WERI-Rb-1 (cell line): ENCODE measurements around the gene SLC7A1.

Experiments used
- DNase-seq: peaks from one replicate; pipeline ENCODE4 v3.0.0-alpha.2; 2020
- H3K27ac ChIP-seq: fragments of 250-450 bp; sonication (Bioruptor Pico); 2 replicates; pipeline ENCODE4 v1.5.1; 2020; ENCODE audit warnings: mild to moderate bottlenecking, moderate library complexity
- H3K27me3 ChIP-seq: fragments of 250-450 bp; sonication (Bioruptor Pico); 2 replicates; pipeline ENCODE4 v1.5.1; 2021; ENCODE audit warnings: mild to moderate bottlenecking, low read depth, moderate library complexity; ENCODE audit not compliant: insufficient read depth, severe bottlenecking
- H3K36me3 ChIP-seq: fragments of 250-450 bp; sonication (Bioruptor Pico); 2 replicates; pipeline ENCODE4 v1.5.1; 2020; ENCODE audit warnings: mild to moderate bottlenecking, moderate library complexity
- H3K4me3 ChIP-seq: 2 replicates; pipeline ENCODE4 v1.5.1; 2011; ENCODE audit warnings: low read depth, mild to moderate bottlenecking, control low read depth, low read length
- H3K9me3 ChIP-seq: fragments of 250-450 bp; sonication (Bioruptor Pico); 2 replicates; pipeline ENCODE4 v1.5.1; 2021; ENCODE audit warnings: mild to moderate bottlenecking, moderate library complexity; ENCODE audit not compliant: severe bottlenecking
- TF ChIP-seq, protein P1 (sequence below): IDR thresholded peaks from 2 replicates; pipeline ENCODE4 v1.5.1; 2011; ENCODE audit warnings: low read depth, mild to moderate bottlenecking, control low read depth, inconsistent platforms, low read length

Gene SLC7A1

GRCh38 chr13:29482504-29482903 lies 113.0 kb downstream of the SLC7A1 start:
- no peak for DNase-seq
- Histone ChIP-seq H3K36me3 (no peaks in the 10 kb centered on the region), H3K27me3 (no peaks in the 10 kb centered on the region), H3K27ac (no peak overlapping the region), H3K4me3 (no peak overlapping the region), H3K9me3 (no peaks in the 10 kb centered on the region)
- TF ChIP-seq, protein P1, sequence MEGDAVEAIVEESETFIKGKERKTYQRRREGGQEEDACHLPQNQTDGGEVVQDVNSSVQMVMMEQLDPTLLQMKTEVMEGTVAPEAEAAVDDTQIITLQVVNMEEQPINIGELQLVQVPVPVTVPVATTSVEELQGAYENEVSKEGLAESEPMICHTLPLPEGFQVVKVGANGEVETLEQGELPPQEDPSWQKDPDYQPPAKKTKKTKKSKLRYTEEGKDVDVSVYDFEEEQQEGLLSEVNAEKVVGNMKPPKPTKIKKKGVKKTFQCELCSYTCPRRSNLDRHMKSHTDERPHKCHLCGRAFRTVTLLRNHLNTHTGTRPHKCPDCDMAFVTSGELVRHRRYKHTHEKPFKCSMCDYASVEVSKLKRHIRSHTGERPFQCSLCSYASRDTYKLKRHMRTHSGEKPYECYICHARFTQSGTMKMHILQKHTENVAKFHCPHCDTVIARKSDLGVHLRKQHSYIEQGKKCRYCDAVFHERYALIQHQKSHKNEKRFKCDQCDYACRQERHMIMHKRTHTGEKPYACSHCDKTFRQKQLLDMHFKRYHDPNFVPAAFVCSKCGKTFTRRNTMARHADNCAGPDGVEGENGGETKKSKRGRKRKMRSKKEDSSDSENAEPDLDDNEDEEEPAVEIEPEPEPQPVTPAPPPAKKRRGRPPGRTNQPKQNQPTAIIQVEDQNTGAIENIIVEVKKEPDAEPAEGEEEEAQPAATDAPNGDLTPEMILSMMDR, result no peak

DNA sequence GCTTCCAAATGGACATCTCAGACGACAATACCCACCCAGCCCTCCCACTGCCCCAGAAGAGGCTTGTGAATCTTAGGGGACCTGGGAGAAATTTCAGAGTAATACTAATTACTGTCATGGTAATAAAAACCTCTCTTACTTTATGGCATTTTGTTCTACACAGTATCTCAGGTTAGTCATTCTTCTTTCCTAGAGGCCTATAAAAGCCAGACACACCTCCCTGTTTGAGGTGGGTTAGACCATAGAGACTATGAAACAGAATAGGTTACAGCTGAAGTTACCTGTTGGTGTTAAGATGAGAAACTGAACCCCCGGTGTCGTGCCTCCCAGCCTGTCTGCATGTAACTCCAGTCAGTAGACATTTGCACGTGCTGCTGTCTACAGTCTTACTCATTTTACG lies 113.9 kb downstream of the SLC7A1 start:
- no peak for DNase-seq
- Histone ChIP-seq H3K4me3 (no peak overlapping the region), H3K27me3 (no peaks in the 10 kb centered on the region), H3K9me3 (no peaks in the 10 kb centered on the region), H3K36me3 (no peaks in the 10 kb centered on the region), H3K27ac (no peak overlapping the region)
- TF ChIP-seq, protein P1, result no peak

GRCh38 chr13:29480893-29481525 lies 114.5 kb downstream of the SLC7A1 start:
- no peaks in the 10 kb centered on the region for H3K36me3 ChIP-seq
- H3K27ac ChIP-seq, result no peak overlapping the region
- TF ChIP-seq, protein P1, result no peak
- no peaks in the 10 kb centered on the region for H3K27me3 ChIP-seq
- H3K9me3 ChIP-seq, result no peaks in the 10 kb centered on the region
- no peak for DNase-seq
- H3K4me3 ChIP-seq, result no peak overlapping the region

GRCh38 chr13:29479716-29480492 lies 115.6 kb downstream of the SLC7A1 start:
- DNase-seq, result no peak
- Histone ChIP-seq H3K9me3 (no peaks in the 10 kb centered on the region), H3K36me3 (no peaks in the 10 kb centered on the region), H3K27me3 (no peaks in the 10 kb centered on the region), H3K4me3 (no peak overlapping the region), H3K27ac (no peak overlapping the region)
- TF ChIP-seq, protein P1, result no peak

GRCh38 chr13:29476046-29476445 lies 119.4 kb downstream of the SLC7A1 start:
- H3K9me3 ChIP-seq, result no peaks in the 10 kb centered on the region
- no peaks in the 10 kb centered on the region for H3K36me3 ChIP-seq
- no peaks in the 10 kb centered on the region for H3K27me3 ChIP-seq
- no peak overlapping the region for H3K27ac ChIP-seq
- TF ChIP-seq, protein P1, result no peak
- DNase-seq, result no peak
- no peak overlapping the region for H3K4me3 ChIP-seq
